NCI-H510A (cell line): ENCODE measurements around the gene CHST11.

ENCODE experiments used
- DNase-seq: peaks from one replicate; lab custom pipeline; 2025; lab: John Stamatoyannopoulos, UW

The CHST11 gene

DNA sequence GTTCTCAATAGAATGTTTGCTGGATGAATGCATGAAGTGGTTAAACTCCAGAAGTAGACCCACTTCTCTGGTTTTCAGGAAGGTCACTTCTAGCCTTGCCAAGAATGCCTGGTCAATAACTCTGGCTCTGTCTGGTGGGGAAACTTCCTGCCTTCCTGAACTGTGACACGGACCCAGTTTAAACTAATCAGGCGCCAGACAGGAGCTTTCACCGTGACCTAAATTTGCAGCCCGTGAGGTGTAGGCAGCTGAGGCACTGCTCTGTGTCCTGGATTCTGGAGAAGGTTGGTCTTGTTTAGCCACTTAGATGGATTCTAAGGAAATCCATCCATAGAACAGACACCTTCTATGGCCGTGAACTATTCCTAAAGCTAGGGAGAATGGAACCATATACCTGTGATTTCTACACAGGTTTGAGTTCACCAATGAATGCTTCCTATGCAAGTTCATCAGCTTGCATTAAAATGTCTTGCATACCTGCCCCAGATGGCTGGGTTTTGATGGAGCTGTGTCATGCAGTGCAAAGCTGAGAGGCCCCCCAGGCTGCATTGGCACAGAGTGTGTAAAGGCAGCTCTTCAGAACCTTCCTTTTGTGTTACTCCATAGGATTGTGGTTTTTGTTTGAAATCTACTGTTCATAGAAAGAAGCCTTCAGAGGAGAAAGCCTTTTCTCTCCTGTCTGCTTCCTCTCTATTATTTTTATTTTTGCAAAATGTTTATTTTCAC, 4.4 kb downstream of the CHST11 start:
- no peak for DNase-seq

- no peak for DNase-seq
Observed at GRCh38 chr12:104462325-104462724, 5.6 kb downstream of the CHST11 start.

DNA sequence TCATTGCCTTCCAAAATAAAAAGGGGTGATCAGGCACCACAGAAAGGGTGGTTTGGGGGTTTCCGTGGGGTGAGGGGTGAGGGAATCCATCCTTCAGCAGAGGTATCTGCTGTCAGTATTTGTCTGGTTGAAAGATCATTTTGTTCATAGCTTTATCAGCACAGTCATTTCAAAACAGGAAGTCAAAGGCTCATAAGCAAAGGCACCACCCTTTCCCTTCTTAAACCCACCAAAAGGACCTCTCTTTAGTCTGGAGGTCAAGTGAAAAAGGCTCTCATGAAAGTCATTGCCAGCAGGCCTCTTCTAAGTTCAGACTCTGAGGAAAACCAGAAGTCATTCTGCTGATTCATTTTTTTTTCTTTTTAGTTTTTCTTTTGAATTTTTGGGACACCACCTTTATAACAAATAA, 6.2 kb downstream of the CHST11 start:
- no peak for DNase-seq

GRCh38 chr12:104463368-104463767, 6.6 kb downstream of the CHST11 start:
- DNase-seq: no peak

GRCh38 chr12:104464899-104465298, 8.2 kb downstream of the CHST11 start:
- DNase-seq: no peak

GRCh38 chr12:104466709-104467345, 10.1 kb downstream of the CHST11 start:
- no peak for DNase-seq

- no peak for DNase-seq
Observed at GRCh38 chr12:104467346-104467837, 10.6 kb downstream of the CHST11 start.

- no peak for DNase-seq
Observed at GRCh38 chr12:104468371-104468770, 11.6 kb downstream of the CHST11 start.

- no peak for DNase-seq
Observed at GRCh38 chr12:104469066-104469465, 12.3 kb downstream of the CHST11 start.

GRCh38 chr12:104469523-104469922, 12.8 kb downstream of the CHST11 start:
- no peak for DNase-seq

GRCh38 chr12:104470521-104470920, 13.8 kb downstream of the CHST11 start:
- no peak for DNase-seq

DNA sequence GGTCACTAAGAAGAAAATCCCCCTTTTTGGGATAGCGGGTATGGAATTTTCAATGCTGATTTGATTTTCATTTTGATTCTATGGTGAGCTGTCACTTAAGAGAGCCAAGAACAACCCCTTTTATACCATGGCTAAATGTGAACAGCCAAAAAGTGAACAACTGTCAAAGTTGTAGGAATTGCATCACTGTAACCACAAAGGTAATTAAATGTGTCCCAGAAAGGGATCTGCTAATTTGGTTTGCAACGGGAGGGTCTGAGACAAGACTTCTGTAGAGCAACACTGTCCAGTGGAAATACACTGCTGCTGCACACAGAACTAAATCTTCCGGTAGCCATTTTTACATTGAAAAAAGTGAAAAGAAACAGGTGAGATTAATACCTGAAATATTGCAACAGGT, 14.6 kb downstream of the CHST11 start:
- no peak for DNase-seq

DNA sequence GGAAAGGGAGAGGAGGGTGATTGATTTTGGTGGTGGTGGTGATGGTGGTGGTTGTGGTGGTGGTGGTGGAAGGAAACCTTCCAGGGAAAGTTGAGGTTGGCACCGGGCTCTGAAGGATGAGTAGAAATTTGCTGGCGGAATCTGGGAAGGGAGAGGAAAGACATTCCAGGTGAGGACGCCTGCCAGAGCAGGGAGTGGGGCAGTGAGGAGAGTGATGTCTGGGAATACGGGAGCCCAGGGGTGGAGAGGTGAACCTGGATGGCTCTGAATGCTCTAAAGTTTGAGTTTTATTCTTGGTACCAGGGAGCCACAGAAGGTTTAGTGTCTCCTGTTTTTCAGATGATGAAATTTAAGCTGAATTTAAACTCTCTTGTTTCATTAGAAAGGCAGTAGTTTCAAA, 16.0 kb downstream of the CHST11 start:
- DNase-seq: no peak

GRCh38 chr12:104473374-104473983, 16.7 kb downstream of the CHST11 start:
- no peak for DNase-seq

GRCh38 chr12:104475271-104475670, 18.5 kb downstream of the CHST11 start:
- no peak for DNase-seq

- DNase-seq: no peak
Observed at GRCh38 chr12:104477510-104478390, 21.0 kb downstream of the CHST11 start.

GRCh38 chr12:104478396-104479122, 21.8 kb downstream of the CHST11 start:
- DNase-seq: no peak

GRCh38 chr12:104479123-104479662, 22.4 kb downstream of the CHST11 start:
- no peak for DNase-seq

- no peak for DNase-seq
Observed at GRCh38 chr12:104480012-104480411, 23.3 kb downstream of the CHST11 start.

- no peak for DNase-seq
Observed at GRCh38 chr12:104480826-104481440, 24.2 kb downstream of the CHST11 start.

DNA sequence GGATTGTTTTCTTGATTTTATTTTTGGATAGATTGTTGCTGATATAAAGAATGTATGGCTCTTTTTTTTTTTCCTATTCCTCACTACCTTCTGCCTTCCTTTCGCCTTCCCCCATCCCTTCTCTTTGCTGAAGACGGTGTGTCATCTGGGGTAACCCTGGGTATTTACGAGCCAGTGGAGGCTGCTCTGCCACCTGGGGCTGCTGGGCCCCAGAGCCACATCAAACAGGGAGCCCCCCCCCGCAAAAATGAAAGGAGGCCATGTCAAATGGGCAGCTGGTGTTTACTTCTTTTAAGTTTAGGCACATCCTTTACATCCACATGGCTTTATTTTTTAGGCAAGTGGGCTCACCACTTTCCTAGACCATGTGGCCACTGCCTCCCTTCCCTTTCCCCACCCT, 25.4 kb downstream of the CHST11 start:
- no peak for DNase-seq
